ENCODE measurements around the gene SLC9A9.

SLC9A9 gene

GRCh38 chr3:143242691-143243090 lies 605.6 kb downstream of the SLC9A9 start:
- no peak for ATAC-seq
- TF ChIP-seq CSRNP3 (CRISPR knock-in tag; IDR thresholded peaks at IDR 0.05) (no peak), OSR1 (CRISPR knock-in tag; IDR thresholded peaks at IDR 0.05) (no peak), ZC3H10 (CRISPR knock-in tag; IDR thresholded peaks at IDR 0.05) (no peak), ZNF8 (CRISPR knock-in tag; IDR thresholded peaks at IDR 0.05) (no peak), GLIS3 (CRISPR knock-in tag; IDR thresholded peaks at IDR 0.05) (no peak), ARNTL (CRISPR knock-in tag; IDR thresholded peaks at IDR 0.05; ENCODE audit: borderline replicate concordance, low read depth) (no peak), CREB5 (CRISPR knock-in tag; IDR thresholded peaks at IDR 0.05; ENCODE audit: low read depth) (no peak), TOX (CRISPR knock-in tag; IDR thresholded peaks at IDR 0.05; ENCODE audit: borderline replicate concordance) (no peak), PATZ1 (CRISPR knock-in tag; IDR thresholded peaks at IDR 0.05; ENCODE audit: borderline replicate concordance) (no peak)

GRCh38 chr3:143242101-143242500 lies 606.2 kb downstream of the SLC9A9 start:
- no peak for ATAC-seq
- no peak for TF ChIP-seq ZC3H10 (CRISPR knock-in tag; IDR thresholded peaks at IDR 0.05)
- no peak for TF ChIP-seq TOX (CRISPR knock-in tag; IDR thresholded peaks at IDR 0.05; ENCODE audit: borderline replicate concordance)
- TF ChIP-seq ZNF8 (CRISPR knock-in tag; IDR thresholded peaks at IDR 0.05) = no peak
- no peak for TF ChIP-seq CREB5 (CRISPR knock-in tag; IDR thresholded peaks at IDR 0.05; ENCODE audit: low read depth)
- TF ChIP-seq BACH2 (CRISPR knock-in tag; IDR thresholded peaks at IDR 0.05; ENCODE audit: borderline replicate concordance) = no peak
- no peak for TF ChIP-seq OSR1 (CRISPR knock-in tag; IDR thresholded peaks at IDR 0.05)
- no peak for TF ChIP-seq TSHZ2 (CRISPR knock-in tag; IDR thresholded peaks at IDR 0.05)
- no peak for TF ChIP-seq POU6F1 (CRISPR knock-in tag; IDR thresholded peaks at IDR 0.05; ENCODE audit: borderline replicate concordance, low read depth)
- TF ChIP-seq ZNF565 (CRISPR knock-in tag; conservative IDR thresholded peaks at IDR 0.05; ENCODE audit: low read depth) = no peak
- TF ChIP-seq PATZ1 (CRISPR knock-in tag; IDR thresholded peaks at IDR 0.05; ENCODE audit: borderline replicate concordance) = no peak
- TF ChIP-seq ZFP3 (CRISPR knock-in tag; IDR thresholded peaks at IDR 0.05) = no peak
- TF ChIP-seq ESRRG (CRISPR knock-in tag; IDR thresholded peaks at IDR 0.05) = no peak
- TF ChIP-seq GLIS3 (CRISPR knock-in tag; IDR thresholded peaks at IDR 0.05) = no peak
- no peak for TF ChIP-seq SNAI2 (CRISPR knock-in tag; IDR thresholded peaks at IDR 0.05)
- TF ChIP-seq ZFP30 (CRISPR knock-in tag; IDR thresholded peaks at IDR 0.05) = no peak
- no peak for TF ChIP-seq PPARA (CRISPR knock-in tag; IDR thresholded peaks at IDR 0.05; ENCODE audit: borderline replicate concordance)
